GM10248 (cell line): ENCODE results near the gene POLR3E.

Experiments
- CTCF ChIA-PET: fragments of 300-600 bp; sonication (Branson Sonifier 250); formaldehyde crosslinking; extraction: SDS; loops from one replicate; lab custom pipeline; 2021; ENCODE audit warnings: antibody characterized with exemption; lab: Yijun Ruan, JAX
- POLR2A ChIA-PET: fragments of 350-650 bp; sonication (Branson Sonifier 250); formaldehyde crosslinking; extraction: SDS; loops from one replicate; lab custom pipeline; 2020; ENCODE audit warnings: antibody characterized with exemption; lab: Yijun Ruan, JAX
- DNase-seq: peaks from one replicate; pipeline ENCODE4 v3.0.0; 2012; ENCODE audit errors: extremely low spot score
- TF ChIP-seq, protein P1 (sequence below): IDR thresholded peaks from 2 replicates; pipeline ENCODE4 v1.5.1; 2012; ENCODE audit warnings: mild to moderate bottlenecking, low read depth; ENCODE audit errors: extremely low read depth, missing control alignments, control extremely low read depth

The POLR3E gene

DNA sequence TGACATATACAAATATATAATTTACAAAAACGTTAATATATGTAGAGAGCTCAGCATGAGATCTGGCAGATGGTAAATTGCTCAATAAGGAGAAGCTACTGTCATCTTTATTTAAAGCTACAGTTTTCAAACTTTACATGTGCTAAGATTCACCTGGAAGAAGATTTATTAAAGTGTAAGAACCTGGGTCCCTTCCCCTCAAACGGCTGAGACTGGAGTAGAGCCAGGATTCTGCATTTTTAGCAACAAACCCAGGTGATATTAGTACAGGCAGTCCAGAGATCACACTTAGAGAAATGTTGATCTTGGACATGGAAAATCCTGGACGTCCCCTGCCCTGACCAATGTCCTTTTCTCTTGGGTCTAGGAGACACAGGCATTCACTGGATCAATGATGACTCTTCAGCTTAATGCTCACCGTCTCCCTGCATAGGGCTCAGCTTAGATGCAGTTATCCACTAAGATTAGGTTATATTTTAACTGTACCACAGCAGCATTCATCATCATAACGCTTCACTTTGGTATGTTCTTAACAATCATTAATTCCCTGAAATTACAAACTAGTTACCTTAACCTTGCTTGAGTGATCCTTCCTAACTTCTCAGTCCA is 56.8 kb downstream of the POLR3E start:
- TF ChIP-seq, protein P1, sequence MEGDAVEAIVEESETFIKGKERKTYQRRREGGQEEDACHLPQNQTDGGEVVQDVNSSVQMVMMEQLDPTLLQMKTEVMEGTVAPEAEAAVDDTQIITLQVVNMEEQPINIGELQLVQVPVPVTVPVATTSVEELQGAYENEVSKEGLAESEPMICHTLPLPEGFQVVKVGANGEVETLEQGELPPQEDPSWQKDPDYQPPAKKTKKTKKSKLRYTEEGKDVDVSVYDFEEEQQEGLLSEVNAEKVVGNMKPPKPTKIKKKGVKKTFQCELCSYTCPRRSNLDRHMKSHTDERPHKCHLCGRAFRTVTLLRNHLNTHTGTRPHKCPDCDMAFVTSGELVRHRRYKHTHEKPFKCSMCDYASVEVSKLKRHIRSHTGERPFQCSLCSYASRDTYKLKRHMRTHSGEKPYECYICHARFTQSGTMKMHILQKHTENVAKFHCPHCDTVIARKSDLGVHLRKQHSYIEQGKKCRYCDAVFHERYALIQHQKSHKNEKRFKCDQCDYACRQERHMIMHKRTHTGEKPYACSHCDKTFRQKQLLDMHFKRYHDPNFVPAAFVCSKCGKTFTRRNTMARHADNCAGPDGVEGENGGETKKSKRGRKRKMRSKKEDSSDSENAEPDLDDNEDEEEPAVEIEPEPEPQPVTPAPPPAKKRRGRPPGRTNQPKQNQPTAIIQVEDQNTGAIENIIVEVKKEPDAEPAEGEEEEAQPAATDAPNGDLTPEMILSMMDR = no peak
- POLR2A ChIA-PET = interaction anchor here (0.6 to 0.9 kb wide), 2 partner anchors 19 to 77 kb away, joined by 3 read pairs; no protein-coding TSS in a partner anchor
- DNase-seq = no peak
- CTCF ChIA-PET = interaction anchor here (0.9 to 2.4 kb wide), 8 partner anchors 9 to 36 kb away, joined by 3 to 9 read pairs (median 3); no protein-coding TSS in a partner anchor

DNA sequence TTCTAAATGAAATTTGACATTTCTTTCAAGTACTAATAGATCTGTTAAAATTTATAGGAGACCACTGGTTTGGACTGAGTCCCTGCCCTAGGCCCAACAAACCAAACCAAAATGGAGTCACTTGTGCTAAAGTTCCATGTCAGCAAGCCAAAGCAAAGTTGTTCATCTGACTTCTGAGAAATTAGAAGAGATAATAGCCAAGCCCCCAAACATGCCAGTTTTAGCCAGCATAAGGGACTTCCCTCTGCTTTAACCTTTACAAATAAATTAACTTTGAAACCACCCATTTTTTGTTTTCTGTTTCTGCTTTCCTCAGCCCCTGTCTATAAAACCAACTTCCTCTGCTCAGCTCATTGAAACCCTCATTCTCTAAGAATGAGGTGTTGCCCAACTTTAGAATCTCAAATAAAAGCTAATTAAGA is 58.3 kb downstream of the POLR3E start:
- ChIA-PET POLR2A (no interaction called here), CTCF (interaction anchor here (0.9 to 1.3 kb wide), 2 partner anchors 9 to 35 kb away, joined by 3 read pairs; no protein-coding TSS in a partner anchor)
- TF ChIP-seq, protein P1 = no peak
- DNase-seq = peak; percentile 25

DNA sequence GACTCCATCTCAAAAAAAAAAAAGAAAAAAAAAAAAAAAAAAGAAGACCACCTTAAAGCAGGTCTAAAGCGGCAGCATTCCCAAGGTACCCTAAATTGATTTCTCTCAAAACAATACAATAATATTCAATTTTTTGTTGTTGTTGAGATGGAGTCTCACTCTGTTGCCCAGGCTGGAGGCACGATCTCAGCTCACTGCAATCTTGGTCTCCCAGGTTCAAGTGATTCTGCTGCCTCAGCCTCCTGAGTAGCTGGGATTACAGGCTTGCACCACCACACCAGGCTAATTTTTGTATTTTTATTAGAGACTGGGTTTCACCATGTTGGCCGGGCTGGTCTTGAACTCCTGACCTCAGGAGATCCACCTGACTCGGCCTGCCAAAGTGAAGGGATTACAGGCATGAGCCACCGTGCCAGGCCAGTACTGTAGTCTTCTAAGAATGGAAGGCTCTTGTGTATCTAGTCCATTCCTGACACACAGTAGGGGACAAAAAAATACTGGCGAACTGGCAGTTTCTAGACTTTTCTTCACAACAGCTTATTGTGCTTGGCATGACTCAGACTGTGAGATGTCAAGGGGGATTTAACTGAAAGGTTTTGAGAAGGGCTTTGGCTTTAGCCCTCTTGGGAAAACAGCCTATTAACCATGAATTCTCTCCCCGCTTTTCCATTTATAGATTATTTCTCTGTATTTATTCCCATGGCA is 59.9 kb downstream of the POLR3E start:
- TF ChIP-seq, protein P1 = no peak
- ChIA-PET POLR2A (interaction anchor here (0.7 kb wide), 1 partner anchor 261 kb away, joined by 5 read pairs; no protein-coding TSS in a partner anchor), CTCF (interaction anchor here (0.8 to 2.4 kb wide), 4 partner anchors 10 to 59 kb away, joined by 3 to 8 read pairs (median 3); no protein-coding TSS in a partner anchor)
- no peak for DNase-seq

DNA sequence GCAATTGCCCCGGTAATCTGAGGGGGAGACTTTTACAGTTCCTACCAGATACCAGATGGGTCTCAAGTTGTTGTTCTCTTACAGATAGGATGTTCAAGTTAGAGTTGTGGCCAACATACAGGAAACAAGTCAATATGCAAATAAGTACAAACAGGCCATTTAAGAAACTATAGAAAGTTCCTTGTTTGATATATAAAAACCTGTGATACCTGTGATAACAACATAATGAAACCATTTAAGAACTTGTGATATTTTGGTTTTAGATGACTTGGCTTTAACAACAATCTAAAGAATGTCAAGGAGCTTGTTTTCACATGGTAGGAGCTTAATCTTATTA is 60.4 kb downstream of the POLR3E start:
- POLR2A ChIA-PET = no interaction called here
- DNase-seq = peak; percentile 29
- TF ChIP-seq, protein P1 = no peak
- CTCF ChIA-PET = interaction anchor here (0.8 to 2.4 kb wide), 5 partner anchors 10 to 58 kb away, joined by 3 to 8 read pairs (median 3); no protein-coding TSS in a partner anchor

DNA sequence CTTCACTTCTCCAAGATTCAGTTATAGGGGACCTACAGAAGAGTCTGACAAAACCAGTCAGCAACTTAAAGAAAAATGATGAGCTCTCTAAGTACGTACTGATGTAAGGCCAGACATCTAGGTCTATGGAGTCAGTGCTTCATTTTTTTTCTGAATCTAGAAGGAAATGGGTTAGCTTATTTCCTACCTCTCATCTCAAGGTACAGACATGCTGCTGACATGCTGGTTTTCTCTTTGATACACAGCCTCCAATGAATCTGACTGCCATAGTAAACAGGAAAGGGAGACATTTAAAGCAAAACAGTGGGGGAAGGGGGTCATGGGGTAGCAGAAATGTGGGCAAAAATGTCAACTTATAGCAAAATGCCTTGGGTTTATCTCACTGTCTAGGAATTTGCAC is 60.8 kb downstream of the POLR3E start:
- TF ChIP-seq, protein P1 = no peak
- ChIA-PET POLR2A (no interaction called here), CTCF (interaction anchor here (0.8 to 2.4 kb wide), 5 partner anchors 9 to 58 kb away, joined by 3 to 8 read pairs (median 3); no protein-coding TSS in a partner anchor)
- DNase-seq = no peak

DNA sequence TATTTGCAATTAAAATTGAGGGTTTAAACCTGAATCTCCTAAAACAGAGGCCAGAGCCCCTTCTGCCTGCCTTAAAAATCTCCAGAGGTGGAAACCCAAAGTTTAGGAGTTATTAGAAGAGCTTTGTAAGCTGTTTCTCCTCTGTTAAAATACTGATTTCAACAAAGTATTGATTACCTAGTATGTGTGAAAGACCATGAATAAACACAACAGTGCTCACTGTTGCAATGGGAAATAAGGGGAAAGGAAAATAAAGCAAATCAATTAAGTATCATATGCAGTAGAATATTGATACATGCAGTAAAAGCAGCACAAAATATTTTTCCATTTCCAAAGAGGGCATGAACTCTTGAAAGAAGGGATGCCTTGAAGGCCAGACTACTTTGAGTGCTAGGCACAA is 62.5 kb downstream of the POLR3E start:
- TF ChIP-seq, protein P1 = no peak
- ChIA-PET CTCF (interaction anchor here (1.2 kb wide), 1 partner anchor 21 kb away, joined by 3 read pairs; no protein-coding TSS in a partner anchor), POLR2A (interaction anchor here (1.2 kb wide), 1 partner anchor 15 kb away, joined by 3 read pairs; the partner anchor contains the start of gene CDR2)
- no peak for DNase-seq
